SK-N-MC (cell line): Measurements from ENCODE around the gene ELMO1.

Experiments
- DNase-seq: peaks from one replicate; pipeline ENCODE4 v3.0.0-alpha.2; 2011; ENCODE audit warnings: low read depth, low spot score
- H3K27ac ChIP-seq: fragments of 200-600 bp; sonication (generic); 2 replicates; pipeline ENCODE4 v1.5.1; 2016; ENCODE audit warnings: mixed run types
- H3K36me3 ChIP-seq: fragments of 200-600 bp; sonication (generic); 2 replicates; pipeline ENCODE4 v1.6.1; 2017; ENCODE audit warnings: antibody characterized with exemption, low read length, mixed read lengths; ENCODE audit not compliant: insufficient read depth
- H3K4me3 ChIP-seq: fragments of 200-600 bp; sonication (generic); 2 replicates; pipeline ENCODE4 v1.5.1; 2016
- H3K9ac ChIP-seq: fragments of 200-600 bp; sonication (generic); 2 replicates; pipeline ENCODE4 v1.8.0; 2017; ENCODE audit warnings: mixed run types, mixed read lengths; ENCODE audit not compliant: insufficient read length
- H3K9me3 ChIP-seq: fragments of 200-600 bp; sonication (generic); 2 replicates; pipeline ENCODE4 v1.6.1; 2017; ENCODE audit warnings: low read depth, mild to moderate bottlenecking, antibody characterized with exemption, low read length, moderate library complexity, mixed read lengths
- EZH2 ChIP-seq: fragments of 200-600 bp; sonication (generic); IDR thresholded peaks from one replicate; pipeline ENCODE4 v1.6.1; 2017; ENCODE audit warnings: antibody characterized with exemption
- FOXP2 ChIP-seq: optimal IDR thresholded peaks from 2 replicates; pipeline ENCODE3; 2011; ENCODE audit warnings: mild to moderate bottlenecking, moderate library complexity; ENCODE audit not compliant: insufficient read depth; ENCODE audit errors: extremely low read length, control extremely low read depth
- POLR2AphosphoS5 ChIP-seq: IDR thresholded peaks from 2 replicates; pipeline ENCODE4 v1.6.1; 2012; ENCODE audit warnings: mild to moderate bottlenecking, low read depth, low read length, borderline replicate concordance

Gene ELMO1

DNA sequence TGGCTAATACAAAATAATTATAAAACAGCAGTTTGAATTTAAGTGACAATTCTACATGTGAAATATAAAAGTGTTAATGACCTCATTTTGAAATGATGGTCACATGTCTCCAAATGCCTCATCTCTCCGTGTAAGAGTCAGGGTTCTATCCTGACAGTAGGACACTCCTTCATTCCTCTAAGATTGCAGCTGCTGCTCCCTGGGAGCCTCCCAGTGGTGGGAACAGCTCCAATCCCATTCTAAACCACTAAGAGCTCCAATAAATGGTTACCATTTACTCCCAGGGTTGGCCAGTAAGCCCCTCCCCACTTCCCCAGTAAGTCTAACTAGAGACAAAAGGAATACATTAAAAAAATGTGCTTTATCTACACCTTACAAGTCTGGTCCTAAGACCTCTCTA lies 379.8 kb downstream of the ELMO1 start:
- H3K4me3 ChIP-seq, result no peak overlapping the region
- TF ChIP-seq FOXP2 (no peak), EZH2 (no peak), POLR2AphosphoS5 (no peak)
- no peak overlapping the region for H3K9ac ChIP-seq
- no peak for DNase-seq
- no peaks in the 10 kb centered on the region for H3K9me3 ChIP-seq
- no peaks in the 10 kb centered on the region for H3K36me3 ChIP-seq
- H3K27ac ChIP-seq, result no peak overlapping the region

DNA sequence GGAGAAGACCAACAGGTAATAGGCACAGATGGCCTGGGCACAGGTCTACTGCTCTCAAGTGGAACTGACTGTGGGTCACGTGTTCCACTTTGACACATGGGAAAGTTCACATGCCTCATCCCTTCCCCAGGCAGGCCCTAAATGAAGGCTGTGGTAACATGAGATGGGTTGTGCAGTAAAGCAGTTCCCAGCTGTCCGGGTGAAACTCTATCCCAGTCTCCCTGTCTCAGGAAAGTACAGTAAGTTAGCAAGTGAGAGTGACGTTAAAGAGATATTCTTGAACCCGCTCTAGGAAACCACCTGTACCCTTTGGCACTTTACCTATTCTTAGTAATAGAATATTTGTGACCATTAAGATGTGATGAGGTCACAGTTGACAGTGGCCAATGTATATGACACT lies 380.6 kb downstream of the ELMO1 start:
- H3K36me3 ChIP-seq, result no peaks in the 10 kb centered on the region
- H3K9ac ChIP-seq, result no peak overlapping the region
- H3K4me3 ChIP-seq, result no peak overlapping the region
- no peak overlapping the region for H3K27ac ChIP-seq
- DNase-seq, result no peak
- H3K9me3 ChIP-seq, result no peaks in the 10 kb centered on the region
- TF ChIP-seq FOXP2 (no peak), POLR2AphosphoS5 (no peak), EZH2 (no peak)

DNA sequence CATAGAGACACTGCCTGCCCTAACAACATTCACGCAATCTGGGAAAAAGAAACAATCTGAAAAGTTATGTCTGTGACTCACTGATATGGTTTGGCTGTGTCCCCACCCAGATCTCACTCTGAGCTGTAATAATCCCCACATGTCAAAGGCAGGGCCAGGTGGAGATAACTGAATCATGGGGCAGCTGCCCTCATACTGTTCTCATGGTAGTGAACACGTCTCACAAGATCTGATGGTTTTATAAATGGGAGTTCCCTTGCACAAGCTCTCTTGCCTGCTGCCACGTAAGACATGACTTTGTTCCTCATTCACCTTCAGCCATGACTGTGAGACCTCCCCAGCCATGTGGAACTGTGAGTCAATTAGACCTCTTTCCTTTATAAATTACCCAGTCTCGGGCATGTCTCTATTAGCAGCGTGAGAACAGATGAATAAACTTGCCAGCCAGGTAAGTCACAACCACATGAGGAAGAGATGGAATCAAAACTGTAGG lies 382.8 kb downstream of the ELMO1 start:
- no peak overlapping the region for H3K9ac ChIP-seq
- H3K27ac ChIP-seq, result no peak overlapping the region
- H3K4me3 ChIP-seq, result no peak overlapping the region
- no peaks in the 10 kb centered on the region for H3K36me3 ChIP-seq
- TF ChIP-seq FOXP2, result no peak
- no peak for TF ChIP-seq POLR2AphosphoS5
- no peaks in the 10 kb centered on the region for H3K9me3 ChIP-seq
- DNase-seq, result no peak

DNA sequence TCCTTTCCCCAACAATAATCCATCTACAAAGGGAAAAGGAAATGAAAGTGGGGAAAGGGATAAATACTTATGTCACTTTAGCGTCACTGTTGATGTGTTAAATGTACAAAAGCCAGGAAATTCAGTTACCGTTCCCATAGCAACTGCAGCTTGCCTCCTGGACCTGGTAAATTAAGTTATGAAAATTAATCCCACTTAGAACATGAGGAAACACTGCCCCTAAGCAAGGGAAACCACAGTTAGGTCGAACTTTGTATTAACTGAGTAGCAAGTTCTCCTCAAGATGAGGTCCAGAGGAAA lies 386.2 kb downstream of the ELMO1 start:
- H3K9me3 ChIP-seq, result no peaks in the 10 kb centered on the region
- no peak overlapping the region for H3K9ac ChIP-seq
- H3K36me3 ChIP-seq, result no peaks in the 10 kb centered on the region
- no peak overlapping the region for H3K27ac ChIP-seq
- TF ChIP-seq POLR2AphosphoS5 (no peak), EZH2 (no peak), FOXP2 (no peak)
- DNase-seq, result no peak
- no peak overlapping the region for H3K4me3 ChIP-seq

DNA sequence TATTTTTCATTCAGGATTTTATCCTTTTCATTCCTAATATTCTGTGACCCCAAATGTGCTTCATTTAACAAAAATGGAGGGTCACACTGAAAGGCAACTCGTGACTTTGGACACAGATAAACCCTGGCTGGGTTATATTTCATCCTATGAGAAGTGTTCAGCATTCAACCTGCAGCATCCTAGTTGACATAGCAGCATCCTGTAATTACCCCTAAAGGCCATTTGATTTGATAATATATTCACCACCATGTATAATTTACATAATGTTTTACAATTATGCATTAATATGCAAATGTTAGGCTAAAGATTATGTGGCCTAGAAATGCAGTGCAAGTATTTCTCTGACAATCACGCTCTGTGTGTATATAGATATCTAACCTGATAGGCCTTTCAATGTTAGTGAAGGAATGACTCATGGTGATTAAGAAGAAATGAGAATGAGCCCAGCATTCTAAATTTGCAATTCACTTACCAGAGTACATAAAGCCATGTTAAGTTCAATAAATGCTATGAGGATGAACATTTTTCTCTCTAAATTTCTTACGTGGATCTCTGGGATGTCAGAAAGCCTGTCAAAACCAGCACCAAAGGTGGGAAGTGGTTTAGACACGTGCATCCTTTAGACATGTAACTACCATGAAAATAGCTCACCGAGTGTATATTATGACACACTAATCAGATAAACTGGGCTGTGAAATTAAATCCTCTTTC lies 386.7 kb downstream of the ELMO1 start:
- no peak overlapping the region for H3K9ac ChIP-seq
- H3K9me3 ChIP-seq, result no peaks in the 10 kb centered on the region
- no peak overlapping the region for H3K27ac ChIP-seq
- TF ChIP-seq POLR2AphosphoS5 (no peak), EZH2 (no peak), FOXP2 (no peak)
- H3K36me3 ChIP-seq, result no peaks in the 10 kb centered on the region
- no peak overlapping the region for H3K4me3 ChIP-seq
- DNase-seq, result no peak

DNA sequence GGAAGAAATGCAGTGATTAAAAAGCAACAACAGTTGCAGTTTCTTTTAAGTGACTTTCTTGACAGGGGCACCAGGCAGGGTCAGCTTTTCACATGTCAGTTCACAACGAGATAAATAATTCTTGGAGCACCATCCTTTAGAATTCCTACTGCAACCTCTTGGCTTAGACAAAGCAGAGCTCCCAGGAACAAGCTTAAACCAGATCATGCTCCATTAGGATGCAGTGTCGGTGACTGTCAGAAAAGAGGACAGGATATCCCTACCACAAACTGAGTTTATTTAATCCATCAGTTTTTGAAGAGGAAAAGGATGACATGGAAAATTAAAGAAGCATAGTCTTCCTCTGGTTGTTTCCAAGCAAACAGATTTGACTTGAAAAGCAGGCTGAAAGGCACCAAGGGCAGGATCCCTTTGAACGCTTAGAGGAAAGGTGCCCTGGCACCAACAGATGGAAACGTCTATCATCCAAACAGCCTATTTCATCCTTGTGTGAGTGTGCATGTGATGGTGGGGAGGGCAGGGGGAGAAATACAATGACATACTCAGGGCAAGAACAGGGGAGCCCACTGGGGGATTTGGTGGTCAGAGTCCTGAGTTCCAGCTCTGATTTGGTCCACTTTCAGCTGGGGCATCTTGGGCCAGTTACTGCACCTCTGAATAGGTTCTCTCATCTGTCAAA lies 392.3 kb downstream of the ELMO1 start:
- no peak overlapping the region for H3K27ac ChIP-seq
- H3K9me3 ChIP-seq, result no peaks in the 10 kb centered on the region
- DNase-seq, result no peak
- TF ChIP-seq EZH2 (no peak), FOXP2 (no peak), POLR2AphosphoS5 (no peak)
- H3K4me3 ChIP-seq, result no peak overlapping the region
- no peaks in the 10 kb centered on the region for H3K36me3 ChIP-seq
- no peak overlapping the region for H3K9ac ChIP-seq

DNA sequence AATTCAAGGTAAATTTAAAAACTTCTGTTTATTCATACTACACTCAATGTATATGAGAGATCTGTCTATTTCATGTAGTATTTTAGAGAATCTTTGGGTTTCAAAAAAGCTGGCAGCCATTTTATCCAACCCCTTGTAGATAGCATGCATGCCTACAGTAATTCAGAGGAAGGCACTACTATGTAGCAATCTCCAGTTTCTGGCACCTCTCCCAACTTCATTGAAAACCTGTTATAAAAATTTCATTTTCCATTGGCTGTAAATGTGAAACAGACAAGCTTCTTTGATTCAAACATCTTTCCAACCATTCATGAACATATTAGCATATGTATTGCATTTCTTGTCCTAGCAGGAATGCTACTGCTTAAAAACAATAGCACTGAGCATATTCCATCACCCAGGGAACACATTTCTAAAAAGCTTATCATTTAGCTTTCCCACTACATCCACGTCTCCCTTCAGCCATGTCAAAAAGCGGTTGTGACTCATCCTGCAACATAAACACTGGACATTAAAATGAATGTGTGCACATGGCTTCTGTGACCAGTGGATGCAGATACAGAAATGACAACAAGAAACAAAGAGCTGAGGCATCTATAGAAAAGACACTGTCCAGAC lies 393.9 kb downstream of the ELMO1 start:
- no peaks in the 10 kb centered on the region for H3K36me3 ChIP-seq

DNA sequence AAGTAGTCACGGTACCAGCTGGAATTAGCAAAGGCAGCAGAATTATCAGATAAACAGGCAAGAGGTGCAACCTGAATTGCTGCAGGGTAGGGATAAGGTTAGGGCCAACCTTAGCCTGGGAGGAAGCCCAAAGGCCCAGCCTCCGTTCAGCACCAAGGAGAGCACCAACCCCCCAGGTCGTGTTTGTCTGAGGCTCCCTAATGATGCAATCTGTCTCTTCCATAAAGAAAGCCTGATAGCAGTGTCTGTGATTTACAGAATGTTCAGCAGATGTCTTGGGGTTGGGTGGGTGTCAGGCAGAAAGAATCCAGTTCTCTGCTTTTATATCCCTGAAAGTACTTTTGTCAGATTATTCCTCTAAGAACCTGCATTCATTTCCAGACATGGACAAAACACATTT lies 396.0 kb downstream of the ELMO1 start:
- TF ChIP-seq FOXP2 (no peak), EZH2 (no peak), POLR2AphosphoS5 (no peak)
- Histone ChIP-seq H3K4me3 (no peak overlapping the region), H3K36me3 (no peaks in the 10 kb centered on the region), H3K9me3 (no peaks in the 10 kb centered on the region), H3K27ac (no peak overlapping the region), H3K9ac (no peak overlapping the region)
- DNase-seq, result no peak

More for the DNA sequence above, 393.9 kb downstream of the ELMO1 start:
- no peak for TF ChIP-seq POLR2AphosphoS5
- TF ChIP-seq EZH2, result no peak
- DNase-seq, result no peak
- Histone ChIP-seq H3K27ac (no peak overlapping the region), H3K9ac (no peak overlapping the region), H3K9me3 (no peaks in the 10 kb centered on the region), H3K4me3 (no peak overlapping the region)

DNA sequence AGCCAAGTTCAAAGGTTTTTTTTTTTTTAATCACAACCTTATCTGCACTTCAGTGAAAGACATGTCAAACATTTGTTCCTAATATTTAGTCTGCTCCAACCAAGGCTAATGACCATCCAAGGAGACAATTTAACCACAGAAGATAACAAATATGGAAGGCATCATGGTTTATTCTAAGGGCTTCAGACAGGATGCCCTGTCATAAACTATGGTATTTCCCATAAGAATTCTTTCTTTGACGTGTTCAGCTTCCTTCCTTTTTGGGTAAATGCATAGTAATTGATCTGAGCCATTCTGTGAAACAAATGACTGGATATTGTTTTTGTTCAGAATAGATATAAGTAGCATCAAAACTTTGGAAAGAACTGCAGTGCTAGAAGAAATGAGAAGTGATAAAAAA lies 397.9 kb downstream of the ELMO1 start:
- TF ChIP-seq EZH2, result no peak
- TF ChIP-seq POLR2AphosphoS5, result no peak
- TF ChIP-seq FOXP2, result no peak
- no peak overlapping the region for H3K4me3 ChIP-seq
- H3K27ac ChIP-seq, result no peak overlapping the region
- H3K9me3 ChIP-seq, result no peaks in the 10 kb centered on the region
- H3K9ac ChIP-seq, result no peak overlapping the region
- no peaks in the 10 kb centered on the region for H3K36me3 ChIP-seq
- no peak for DNase-seq
